Endometrial microvascular endothelial cells (primary cell): ENCODE results near the gene ESYT2. TPM values are rescaled to one million over a fixed set of nuclear protein-coding genes. Genes with fewer than 3 reads are reported as not detected.

Experiments used
- in situ Hi-C: cut with HindIII; loops from 2 replicates; pipeline ENCODE4 v1.10.0; 2017; ENCODE audit warnings: low sequenced_read_pairs, low pct_unique_long_range_greater_than_20kb; ENCODE audit errors: inconsistent ontology term
- total RNA-seq: library from RNA; depleted of rRNA; stranded (reverse); fragments of >200 nt; gene quantifications from one replicate; pipeline ENCODE4 v1.2.3, GENCODE V29; 2015; ENCODE audit errors: inconsistent ontology term

Gene ESYT2
- total RNA-seq, 1 donor from 2014 or later: 42.9 TPM

DNA sequence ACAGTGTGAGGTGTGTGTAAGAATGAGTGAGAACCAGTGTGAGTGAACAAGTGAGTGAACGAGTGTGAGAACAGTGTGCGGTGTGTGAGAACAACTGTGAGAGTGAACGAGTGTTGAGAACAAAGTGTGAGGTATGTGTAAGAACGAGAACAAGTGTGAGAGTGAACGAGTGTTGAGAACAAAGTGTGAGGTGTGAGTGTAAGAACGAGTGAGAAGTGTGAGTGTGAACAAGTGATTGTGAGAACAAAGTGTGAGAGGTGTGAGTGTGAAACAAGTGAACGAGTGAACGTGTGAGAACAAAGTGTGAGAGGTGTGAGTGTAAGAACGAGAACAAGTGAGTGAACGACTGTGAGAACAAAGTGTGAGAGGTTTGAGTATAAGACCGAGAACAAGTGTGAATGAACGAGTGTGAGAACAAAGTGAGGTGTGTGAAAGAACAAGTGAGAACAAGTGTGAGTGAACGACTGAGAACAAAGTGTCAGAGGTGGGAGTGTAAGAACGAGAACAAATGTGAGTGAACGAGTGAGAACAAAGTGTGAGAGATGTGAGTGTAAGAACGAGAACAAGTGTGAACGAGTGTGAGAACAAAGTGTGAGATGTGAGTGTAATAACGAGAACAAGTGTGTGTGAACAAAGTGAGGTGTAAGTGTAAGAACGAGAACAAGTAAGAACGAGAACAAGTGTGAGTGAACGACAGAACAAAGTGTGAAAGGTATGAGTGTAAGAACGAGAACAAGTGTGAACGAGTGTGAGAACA is 47.9 kb downstream of the ESYT2 start:
- in situ Hi-C loops: no loop called here

GRCh38 chr7:158779061-158780000 is 50.0 kb downstream of the ESYT2 start:
- in situ Hi-C loops: no loop called here

GRCh38 chr7:158778471-158778870 is 50.8 kb downstream of the ESYT2 start:
- in situ Hi-C loops: no loop called here

- in situ Hi-C loops: no loop called here
Measured at GRCh38 chr7:158777793-158778192, 51.5 kb downstream of the ESYT2 start.

DNA sequence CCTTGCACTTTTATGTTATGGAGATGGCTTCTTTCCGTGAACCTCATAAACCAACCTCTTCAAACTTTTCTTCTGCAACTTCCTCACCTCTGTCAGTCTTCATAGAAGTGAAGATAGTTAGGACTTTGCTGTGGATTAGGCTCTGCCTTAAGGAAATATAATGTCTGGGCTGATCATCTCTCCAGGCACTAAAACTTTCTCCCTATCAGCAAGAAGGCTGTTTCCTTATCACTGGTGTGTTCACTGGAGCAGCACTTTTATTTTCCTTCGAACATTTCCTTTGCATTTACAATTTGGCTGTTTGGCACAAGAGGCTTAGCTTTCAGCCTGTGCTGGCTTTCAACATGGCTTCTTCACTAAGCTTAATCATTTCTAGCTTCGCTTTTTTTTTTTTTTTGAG is 52.8 kb downstream of the ESYT2 start:
- in situ Hi-C loops: no loop called here

DNA sequence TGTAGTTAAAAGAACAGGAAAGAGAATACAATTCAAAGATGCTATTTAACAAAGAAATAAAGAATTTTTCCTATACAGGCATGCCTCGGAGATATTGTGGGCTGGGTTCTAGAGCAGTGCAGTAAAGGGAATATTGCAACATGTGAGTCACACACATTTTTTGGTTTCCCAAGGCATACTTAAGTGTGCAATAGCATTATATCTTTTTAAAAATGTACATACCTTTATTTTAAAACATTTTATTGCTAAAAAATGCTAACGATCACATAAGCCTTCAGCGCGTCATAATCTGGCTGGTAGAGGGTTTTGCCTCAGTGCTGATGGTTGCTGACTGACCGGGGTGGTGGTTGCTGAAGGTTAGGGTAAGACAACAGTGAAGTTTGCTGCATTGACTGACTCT is 54.4 kb downstream of the ESYT2 start:
- in situ Hi-C loops: no loop called here

GRCh38 chr7:158772916-158773315 is 56.4 kb downstream of the ESYT2 start:
- in situ Hi-C loops: no loop called here

GRCh38 chr7:158771213-158771834 is 58.0 kb downstream of the ESYT2 start:
- in situ Hi-C loops: no loop called here

DNA sequence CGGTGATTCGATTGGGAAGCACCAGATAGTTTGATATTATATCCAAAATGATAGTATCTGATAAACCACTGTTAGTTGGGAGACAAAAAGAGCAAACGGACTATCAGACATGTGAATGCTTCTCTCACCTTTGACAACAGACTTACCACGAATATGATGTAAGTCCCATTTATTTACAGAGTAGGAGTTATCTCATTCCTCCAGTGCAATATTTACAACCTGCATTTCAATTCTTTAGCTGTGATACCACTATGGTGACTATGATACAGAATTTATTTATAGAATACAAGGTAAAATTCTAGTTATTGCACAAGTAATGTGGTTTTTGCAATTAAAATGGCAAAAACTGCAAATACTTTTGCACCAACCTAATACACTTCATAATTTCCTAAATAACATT is 61.6 kb downstream of the ESYT2 start:
- in situ Hi-C loops: no loop called here

- in situ Hi-C loops: no loop called here
Measured at GRCh38 chr7:158766570-158767281, 62.6 kb downstream of the ESYT2 start.

DNA sequence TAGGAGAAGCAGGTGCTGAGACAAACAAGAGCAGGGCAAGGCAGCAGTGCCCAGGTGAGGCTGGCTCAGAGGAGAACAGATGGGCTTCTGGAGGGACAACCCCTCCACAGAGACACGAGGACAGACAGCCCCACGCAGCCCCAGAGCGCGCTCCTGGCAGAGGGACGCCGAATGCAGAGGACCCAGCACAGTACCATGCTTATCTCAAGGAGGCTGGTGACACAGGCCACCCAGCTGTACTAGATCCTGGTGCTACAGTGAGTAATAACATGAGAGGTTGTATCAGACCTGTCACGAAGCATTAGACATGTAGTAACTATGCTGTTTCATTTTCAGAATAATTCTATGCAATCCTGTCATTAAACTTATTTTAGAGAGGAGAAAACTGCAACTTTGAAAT is 64.3 kb downstream of the ESYT2 start:
- in situ Hi-C loops: no loop called here

DNA sequence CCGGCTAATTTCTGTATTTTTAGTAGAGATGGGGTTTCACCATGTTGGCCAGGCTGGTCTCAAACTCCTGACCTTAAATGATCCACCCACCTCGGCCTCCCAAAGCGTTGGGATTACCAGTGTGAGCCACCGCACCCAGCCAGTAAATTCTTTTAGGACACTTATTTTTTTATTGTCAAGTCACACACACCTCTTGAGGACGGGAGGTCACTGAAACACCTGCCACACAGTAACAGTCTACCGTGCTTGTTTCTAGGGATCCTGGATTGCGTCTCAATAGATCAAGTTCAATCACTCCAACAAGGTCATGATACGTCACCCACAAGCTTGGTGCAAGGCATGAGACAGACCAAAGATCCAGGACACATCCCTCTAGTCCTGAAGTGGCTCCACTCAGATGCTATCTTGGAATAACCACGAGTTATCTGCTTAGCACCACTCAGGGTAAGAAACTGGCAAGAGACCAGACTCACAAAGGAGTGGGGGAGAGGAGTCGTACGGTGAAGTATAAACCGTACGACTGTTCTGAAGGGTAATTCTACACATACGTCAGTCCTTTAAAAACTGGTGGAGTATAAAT is 65.8 kb downstream of the ESYT2 start:
- in situ Hi-C loops: no loop called here

DNA sequence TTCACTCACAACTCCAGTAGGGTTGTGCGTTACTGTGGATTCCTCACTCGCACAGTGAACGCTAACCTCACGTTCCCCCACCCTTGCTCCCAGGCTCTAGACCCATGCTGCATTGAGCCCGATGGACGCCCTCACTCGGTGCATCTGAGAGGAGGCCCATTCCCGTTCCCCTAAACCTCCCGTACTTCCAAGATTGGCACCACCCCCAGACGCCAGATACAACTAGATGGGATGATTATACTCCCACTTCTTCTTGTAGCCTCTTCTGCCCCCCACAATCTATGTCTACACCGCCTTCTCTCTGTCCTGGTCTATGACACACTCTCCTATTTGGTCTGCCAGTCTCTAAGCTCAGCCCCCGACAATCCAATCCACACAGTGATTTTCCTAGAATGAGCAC is 67.4 kb downstream of the ESYT2 start:
- in situ Hi-C loops: no loop called here

- in situ Hi-C loops: no loop called here
Measured at GRCh38 chr7:158760936-158761335, 68.4 kb downstream of the ESYT2 start.

DNA sequence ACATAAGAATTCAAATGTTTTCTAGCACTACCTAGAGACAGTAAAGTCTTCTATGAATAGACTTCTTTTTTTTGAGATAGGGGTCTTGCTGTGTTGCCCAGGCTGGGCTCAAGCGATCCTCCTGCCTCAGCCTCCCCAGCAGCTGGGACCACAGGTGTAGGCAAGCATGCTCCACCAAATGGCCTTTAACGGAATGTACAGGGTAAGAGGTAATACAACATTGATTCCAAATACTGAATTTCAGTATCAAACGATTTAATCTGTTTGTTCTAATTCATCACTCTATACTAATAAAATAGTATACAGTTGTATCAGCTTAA is 68.9 kb downstream of the ESYT2 start:
- in situ Hi-C loops: no loop called here

- in situ Hi-C loops: no loop called here
Measured at GRCh38 chr7:158759749-158760444, 69.4 kb downstream of the ESYT2 start.

GRCh38 chr7:158759245-158759614 is 70.1 kb downstream of the ESYT2 start:
- in situ Hi-C loops: no loop called here

DNA sequence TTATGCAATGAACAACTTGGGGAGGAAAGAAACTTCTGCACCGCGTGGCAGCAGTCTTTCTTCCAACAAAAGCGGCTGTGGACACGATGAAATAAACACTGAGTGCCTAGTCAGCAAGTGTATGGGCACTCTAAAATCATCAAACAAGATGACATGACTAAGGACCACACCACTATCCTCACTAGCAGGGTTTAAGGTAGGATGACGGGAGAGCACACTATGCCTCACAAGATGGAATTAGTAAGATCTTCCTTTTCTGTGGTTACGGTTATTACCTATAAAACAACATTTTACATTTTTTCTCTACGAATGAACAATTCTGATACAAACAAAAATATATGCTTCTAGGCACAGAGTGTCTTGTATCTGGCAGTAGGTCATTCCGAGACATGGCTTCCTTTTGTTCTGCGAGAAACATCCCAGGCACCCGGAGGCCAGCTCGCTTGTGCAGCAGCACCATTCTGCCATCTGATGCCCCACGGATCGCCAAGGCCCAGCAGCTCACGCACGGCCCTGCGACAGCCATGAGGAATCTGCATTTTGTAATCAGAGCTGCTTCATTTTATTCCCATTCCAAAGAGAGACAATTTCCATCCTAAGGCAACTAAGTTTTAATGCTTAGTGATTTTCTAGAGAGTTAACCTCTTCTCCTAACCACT is 70.6 kb downstream of the ESYT2 start:
- in situ Hi-C loops: no loop called here
